Endodermal cell (in vitro differentiated cells): ENCODE data around the gene LRBA. TPM values are rescaled to one million over a fixed set of nuclear protein-coding genes. Genes with fewer than 3 reads are reported as not detected.

ENCODE experiments used
- DNase-seq: peaks from one replicate; pipeline ENCODE4 v3.0.0-alpha.2; 2017
- H3K27ac ChIP-seq: 2 replicates; pipeline ENCODE4 v1.5.1; 2013; ENCODE audit warnings: mild to moderate bottlenecking, low read depth, low read length, moderate library complexity
- H3K27me3 ChIP-seq: 2 replicates; pipeline ENCODE4 v1.6.1; 2013; ENCODE audit warnings: mild to moderate bottlenecking, low read length, moderate library complexity; ENCODE audit not compliant: insufficient read depth, control insufficient read depth, poor library complexity, severe bottlenecking
- H3K36me3 ChIP-seq: 2 replicates; pipeline ENCODE4 v1.7.0; 2013; ENCODE audit warnings: mild to moderate bottlenecking, low read length, moderate library complexity; ENCODE audit not compliant: control insufficient read depth, insufficient read depth
- H3K4me1 ChIP-seq: one replicate; pipeline ENCODE4 v1.7.0; 2013; ENCODE audit warnings: low read length; ENCODE audit not compliant: control insufficient read depth, insufficient read depth
- H3K4me3 ChIP-seq: 2 replicates; pipeline ENCODE4 v1.5.1; 2013; ENCODE audit warnings: mild to moderate bottlenecking, low read length, moderate library complexity
- H3K9ac ChIP-seq: 2 replicates; pipeline ENCODE4 v1.6.1; 2013; ENCODE audit warnings: mild to moderate bottlenecking, low read length, moderate library complexity; ENCODE audit not compliant: poor library complexity, severe bottlenecking; ENCODE audit errors: extremely low read depth
- H3K9me3 ChIP-seq: 2 replicates; pipeline ENCODE4 v1.6.1; 2013; ENCODE audit warnings: mild to moderate bottlenecking, low read length, moderate library complexity; ENCODE audit not compliant: control insufficient read depth
- H3K27ac Mint-ChIP-seq: 2 replicates; pipeline ENCODE4 v1.8.0; 2020; ENCODE audit warnings: mixed read lengths
- H3K27me3 Mint-ChIP-seq: 2 replicates; pipeline ENCODE4 v1.8.0; 2021; ENCODE audit warnings: mild to moderate bottlenecking, mixed read lengths; ENCODE audit not compliant: insufficient read depth
- H3K36me3 Mint-ChIP-seq: 2 replicates; pipeline ENCODE4 v1.8.0; 2020; ENCODE audit warnings: low read depth, mixed read lengths
- H3K4me1 Mint-ChIP-seq: 2 replicates; pipeline ENCODE4 v1.8.0; 2020; ENCODE audit warnings: mixed read lengths
- H3K4me3 Mint-ChIP-seq: 2 replicates; pipeline ENCODE4 v1.8.0; 2020; ENCODE audit warnings: mild to moderate bottlenecking, moderate library complexity, mixed read lengths
- H3K9me3 Mint-ChIP-seq: 2 replicates; pipeline ENCODE4 v1.8.0; 2020; ENCODE audit warnings: mild to moderate bottlenecking, mixed read lengths
- WGBS, 2 experiments: methylation state at CpG; one replicate each; pipeline versions ENCODE4 v1.1.5 to v1.1.7; 2013; ENCODE audit warnings: missing lambda C conversion rate in 2 of 2, mixed read lengths in 1 of 2; ENCODE audit not compliant: insufficient coverage in 1 of 2, insufficient read length in 1 of 2; 5-methylcytosine and 5-hydroxymethylcytosine counted together
- total RNA-seq, 2 donors: library from RNA; stranded (reverse); fragmentation: NEBNext Ultra II Directional in 1 of 2; extraction: Animal tissue kit (Norgen Biotek cat#: 25700) in 1 of 2; gene quantifications; 2 replicates in 1 of 2; 3 replicates in 1 of 2; pipeline ENCODE4 v1.2.1, GENCODE V29; 2021
- TF ChIP-seq, protein P1 (sequence below): fragments of 200-600 bp; sonication (generic); conservative IDR thresholded peaks from 2 replicates; pipeline ENCODE4 v1.5.0; 2021; ENCODE audit warnings: antibody characterized with exemption, mild to moderate bottlenecking

Gene LRBA
- total RNA-seq, 2 donors from 2014 or later, result 77.3 to 95.9 TPM

DNA sequence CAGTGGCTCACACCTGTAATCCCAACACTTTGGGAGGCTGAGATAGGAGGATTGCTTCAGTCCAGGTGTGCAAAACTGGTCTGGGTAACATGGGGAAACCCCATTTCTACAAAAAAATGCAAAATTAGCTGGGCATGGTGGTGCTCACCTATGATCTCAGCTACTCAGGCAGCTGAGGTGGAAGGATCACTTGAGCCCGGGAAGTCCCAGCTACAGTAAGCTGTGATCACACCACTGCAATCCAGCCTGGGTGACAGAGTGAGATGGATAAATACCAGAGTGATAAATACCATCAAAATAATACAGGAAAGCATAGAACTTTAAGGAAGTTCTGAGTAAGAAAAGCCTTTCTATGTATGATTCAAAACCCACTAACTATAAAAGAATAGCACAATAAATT, 52.8 kb downstream of the LRBA start:
- peaks cover 43% of the 10 kb centered on the region for H3K9me3 Mint-ChIP-seq
- no peak overlapping the region for H3K27ac Mint-ChIP-seq
- Histone ChIP-seq H3K4me3 (no peak overlapping the region), H3K36me3 (peaks cover 17% of the 10 kb centered on the region), H3K4me1 (no peaks in the 10 kb centered on the region), H3K9me3 (peaks cover 35% of the 10 kb centered on the region), H3K9ac (no peak overlapping the region), H3K27me3 (no peaks in the 10 kb centered on the region), H3K27ac (no peak overlapping the region)
- WGBS, 2 experiments, result 94% methylated on average over 1 of the region's 1 CpG; no CpG with 5 or more reads in 1 of the 2 experiments
- no peak for DNase-seq
- H3K4me1 Mint-ChIP-seq, result no peaks in the 10 kb centered on the region
- no peaks in the 10 kb centered on the region for H3K27me3 Mint-ChIP-seq
- no peak overlapping the region for H3K4me3 Mint-ChIP-seq
- peaks cover 40% of the 10 kb centered on the region for H3K36me3 Mint-ChIP-seq
- TF ChIP-seq, protein P1, sequence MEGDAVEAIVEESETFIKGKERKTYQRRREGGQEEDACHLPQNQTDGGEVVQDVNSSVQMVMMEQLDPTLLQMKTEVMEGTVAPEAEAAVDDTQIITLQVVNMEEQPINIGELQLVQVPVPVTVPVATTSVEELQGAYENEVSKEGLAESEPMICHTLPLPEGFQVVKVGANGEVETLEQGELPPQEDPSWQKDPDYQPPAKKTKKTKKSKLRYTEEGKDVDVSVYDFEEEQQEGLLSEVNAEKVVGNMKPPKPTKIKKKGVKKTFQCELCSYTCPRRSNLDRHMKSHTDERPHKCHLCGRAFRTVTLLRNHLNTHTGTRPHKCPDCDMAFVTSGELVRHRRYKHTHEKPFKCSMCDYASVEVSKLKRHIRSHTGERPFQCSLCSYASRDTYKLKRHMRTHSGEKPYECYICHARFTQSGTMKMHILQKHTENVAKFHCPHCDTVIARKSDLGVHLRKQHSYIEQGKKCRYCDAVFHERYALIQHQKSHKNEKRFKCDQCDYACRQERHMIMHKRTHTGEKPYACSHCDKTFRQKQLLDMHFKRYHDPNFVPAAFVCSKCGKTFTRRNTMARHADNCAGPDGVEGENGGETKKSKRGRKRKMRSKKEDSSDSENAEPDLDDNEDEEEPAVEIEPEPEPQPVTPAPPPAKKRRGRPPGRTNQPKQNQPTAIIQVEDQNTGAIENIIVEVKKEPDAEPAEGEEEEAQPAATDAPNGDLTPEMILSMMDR, result no peak

DNA sequence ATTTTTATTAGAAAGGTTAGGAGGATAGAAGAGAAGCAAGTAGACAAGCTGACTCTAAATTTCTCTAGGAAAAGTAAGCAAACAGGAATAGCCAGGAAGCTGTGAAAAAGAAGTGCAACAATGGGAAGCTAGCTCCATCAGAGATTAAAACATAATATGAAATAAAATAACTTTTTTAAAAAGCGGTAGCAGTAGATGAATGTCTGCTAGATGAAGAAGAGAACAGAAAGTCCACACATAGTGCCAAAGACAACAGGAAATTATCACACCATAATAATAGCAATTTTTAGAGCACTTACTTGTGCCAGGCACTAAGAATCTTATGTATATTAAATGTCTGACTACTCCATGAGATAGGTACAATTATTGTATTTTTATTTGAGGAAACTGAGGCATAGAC, 53.5 kb downstream of the LRBA start:
- Mint-ChIP-seq H3K27ac (no peak overlapping the region), H3K4me1 (no peaks in the 10 kb centered on the region), H3K27me3 (no peaks in the 10 kb centered on the region), H3K9me3 (peaks cover 50% of the 10 kb centered on the region), H3K36me3 (peaks cover 47% of the 10 kb centered on the region), H3K4me3 (no peak overlapping the region)
- DNase-seq, result no peak
- Histone ChIP-seq H3K4me3 (no peak overlapping the region), H3K27me3 (no peaks in the 10 kb centered on the region), H3K27ac (no peak overlapping the region), H3K9me3 (peaks cover 41% of the 10 kb centered on the region), H3K4me1 (no peaks in the 10 kb centered on the region), H3K9ac (no peak overlapping the region), H3K36me3 (peaks cover 17% of the 10 kb centered on the region)
- TF ChIP-seq, protein P1, result no peak
- WGBS, 2 experiments, result no CpG with 5 or more reads among the region's 1 CpG

DNA sequence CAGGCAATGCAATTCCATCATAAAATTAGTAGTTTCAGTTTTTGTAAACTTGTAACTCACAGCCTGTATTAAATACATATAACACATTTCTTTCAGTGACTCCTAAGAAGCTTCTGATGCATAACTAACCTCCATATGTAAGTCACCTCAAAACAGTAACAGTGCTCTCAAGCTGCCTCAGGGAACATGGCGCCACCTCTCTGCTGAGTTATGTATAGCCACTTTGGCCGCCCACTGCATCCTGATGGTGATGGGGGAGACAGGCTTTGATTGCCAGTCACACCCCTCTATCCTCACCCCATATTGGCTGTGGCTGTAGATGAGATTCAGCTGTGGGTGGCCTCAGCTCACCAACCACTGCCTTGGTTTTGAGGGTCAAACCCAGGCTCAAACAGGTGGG, 54.3 kb downstream of the LRBA start:
- H3K27ac Mint-ChIP-seq, result no peak overlapping the region
- no peak overlapping the region for H3K4me3 ChIP-seq
- no peaks in the 10 kb centered on the region for H3K4me1 Mint-ChIP-seq
- no peak overlapping the region for H3K9ac ChIP-seq
- no peak overlapping the region for H3K27ac ChIP-seq
- no peaks in the 10 kb centered on the region for H3K4me1 ChIP-seq
- H3K4me3 Mint-ChIP-seq, result no peak overlapping the region
- H3K9me3 ChIP-seq, result peaks cover 49% of the 10 kb centered on the region
- 90% methylated on average over 2 of the region's 2 CpGs; no CpG with 5 or more reads in 1 of the 2 experiments for WGBS, 2 experiments
- no peaks in the 10 kb centered on the region for H3K27me3 Mint-ChIP-seq
- peak; percentile 81 for DNase-seq
- peaks cover 53% of the 10 kb centered on the region for H3K36me3 Mint-ChIP-seq
- H3K9me3 Mint-ChIP-seq, result peaks cover 58% of the 10 kb centered on the region
- H3K36me3 ChIP-seq, result peaks cover 17% of the 10 kb centered on the region
- H3K27me3 ChIP-seq, result no peaks in the 10 kb centered on the region
- TF ChIP-seq, protein P1, result peak; percentile 67
